Caco-2 (cell line): ENCODE measurements around the gene FAM98A. TPM values are rescaled to one million over a fixed set of nuclear protein-coding genes. Genes with fewer than 3 reads are reported as not detected.

Experiments
- BruUV-seq: library from RNA; stranded (reverse); fragments of 400-500 nt; replicated peaks from 2 replicates; lab custom pipeline; 2021; lab: Mats Ljungman, UMichigan
- CTCF ChIA-PET: fragments of 300-600 bp; sonication (Branson Sonifier 250); formaldehyde crosslinking; loops from one replicate; lab custom pipeline; 2022; ENCODE audit warnings: antibody characterized with exemption; lab: Charles Lee
- POLR2A ChIA-PET: fragments of 300-600 bp; sonication (Branson Sonifier 250); formaldehyde crosslinking; loops from one replicate; lab custom pipeline; 2022; ENCODE audit warnings: antibody characterized with exemption; lab: Charles Lee
- DNase-seq, 2 experiments: peaks; one replicate each; pipeline versions ENCODE4 v3.0.0 to v3.0.0-alpha.2; 2020 to 2022
- H3K27me3 ChIP-seq: replicated peaks from 2 replicates; pipeline ENCODE4 v1.6.0; 2011; ENCODE audit warnings: low read length; ENCODE audit not compliant: control insufficient read depth, insufficient read depth
- H3K36me3 ChIP-seq: 2 replicates; pipeline ENCODE4 v1.5.1; 2011; ENCODE audit warnings: low read length; ENCODE audit not compliant: control insufficient read depth, insufficient read depth
- H3K4me1 ChIP-seq: fragments of 250-450 bp; sonication (Bioruptor Pico); 2 replicates; pipeline ENCODE4 v1.5.1; 2020; ENCODE audit warnings: mild to moderate bottlenecking
- H3K4me3 ChIP-seq: 2 replicates; pipeline ENCODE4 v1.5.1; 2011; ENCODE audit warnings: low read depth, mild to moderate bottlenecking, control low read depth, low read length
- H3K9me3 ChIP-seq: fragments of 250-450 bp; sonication (Bioruptor Pico); 2 replicates; pipeline ENCODE4 v1.5.1; 2020; ENCODE audit warnings: mild to moderate bottlenecking, moderate library complexity
- H3K27ac Mint-ChIP-seq: one replicate; pipeline ENCODE4 v1.8.0; 2022; ENCODE audit warnings: mixed read lengths; ENCODE audit not compliant: unreplicated experiment
- H3K27me3 Mint-ChIP-seq: one replicate; pipeline ENCODE4 v1.8.0; 2022; ENCODE audit warnings: mixed read lengths; ENCODE audit not compliant: insufficient read depth, unreplicated experiment
- H3K36me3 Mint-ChIP-seq: one replicate; pipeline ENCODE4 v1.8.0; 2022; ENCODE audit warnings: mild to moderate bottlenecking, mixed read lengths; ENCODE audit not compliant: insufficient read depth, unreplicated experiment
- H3K4me1 Mint-ChIP-seq: one replicate; pipeline ENCODE4 v1.8.0; 2022; ENCODE audit warnings: low read depth, mixed read lengths; ENCODE audit not compliant: unreplicated experiment
- H3K4me3 Mint-ChIP-seq: one replicate; pipeline ENCODE4 v1.8.0; 2022; ENCODE audit warnings: mild to moderate bottlenecking, moderate library complexity, mixed read lengths; ENCODE audit not compliant: unreplicated experiment
- H3K9me3 Mint-ChIP-seq: one replicate; pipeline ENCODE4 v1.8.0; 2022; ENCODE audit warnings: mixed read lengths; ENCODE audit not compliant: unreplicated experiment
- CTCF ChIP-seq, 2 experiments: fragments of 200-600 bp in 1 of 2; IDR thresholded peaks; 1 replicate in 1 of 2; 2 replicates in 1 of 2; pipeline versions ENCODE4 v1.5.1 to v1.8.0; 2011 to 2022; ENCODE audit warnings: antibody characterized with exemption in 1 of 2, control low read depth in 1 of 2, inconsistent platforms in 1 of 2, low read depth in 1 of 2, low read length in 1 of 2, mild to moderate bottlenecking in 1 of 2, moderate library complexity in 1 of 2; ENCODE audit not compliant: insufficient read depth in 1 of 2, severe bottlenecking in 1 of 2, unreplicated experiment in 1 of 2
- intact Hi-C: fragments of 100-400 bp; cut with micrococcal nuclease; formaldehyde crosslinking; loops from one replicate; pipeline ENCODE4 v1.10.0; 2022; ENCODE audit not compliant: unreplicated experiment
- total RNA-seq: library from RNA; stranded (reverse); gene quantifications from 2 replicates; pipeline ENCODE4 v1.2.3, GENCODE V29; 2022

Gene FAM98A
- total RNA-seq, 1 experiment from 2014 or later: 53.9 TPM

- no peaks in the 10 kb centered on the region for H3K36me3 ChIP-seq
- no peak overlapping the region for H3K27ac Mint-ChIP-seq
- no peak for TF ChIP-seq CTCF (IDR thresholded peaks at IDR 0.05; ENCODE audit: insufficient read depth in 1 of 2, low read depth in 1 of 2, low read length in 1 of 2, severe bottlenecking in 1 of 2, unreplicated experiment in 1 of 2)
- CTCF ChIA-PET: no interaction called here
- no peak overlapping the region for H3K4me3 Mint-ChIP-seq
- POLR2A ChIA-PET: no interaction called here
- H3K4me1 Mint-ChIP-seq: no peaks in the 10 kb centered on the region
- no peaks in the 10 kb centered on the region for H3K9me3 ChIP-seq
- H3K9me3 Mint-ChIP-seq: peaks cover 9% of the 10 kb centered on the region
- no peaks in the 10 kb centered on the region for H3K27me3 ChIP-seq
- BruUV-seq: no TSS peak
- H3K4me3 ChIP-seq: no peak overlapping the region
- H3K4me1 ChIP-seq: no peaks in the 10 kb centered on the region; the same call in 1 of the 2 replicates
- no peaks in the 10 kb centered on the region for H3K36me3 Mint-ChIP-seq
- no peaks in the 10 kb centered on the region for H3K27me3 Mint-ChIP-seq
- intact Hi-C loops: no loop called here
- DNase-seq: no peak
These were observed 7.5 kb upstream of the FAM98A start for GRCh38 chr2:33606622-33607021.

GRCh38 chr2:33606100-33606499 is 7.0 kb upstream of the FAM98A start:
- BruUV-seq: no TSS peak
- Histone ChIP-seq H3K9me3 (no peaks in the 10 kb centered on the region), H3K36me3 (no peaks in the 10 kb centered on the region), H3K27me3 (no peaks in the 10 kb centered on the region), H3K4me1 (no peaks in the 10 kb centered on the region; the same call in 1 of the 2 replicates), H3K4me3 (no peak overlapping the region)
- Mint-ChIP-seq H3K4me3 (no peak overlapping the region), H3K9me3 (peaks cover 9% of the 10 kb centered on the region), H3K27me3 (no peaks in the 10 kb centered on the region), H3K27ac (no peak overlapping the region), H3K4me1 (no peaks in the 10 kb centered on the region), H3K36me3 (no peaks in the 10 kb centered on the region)
- DNase-seq: no peak
- ChIA-PET CTCF (no interaction called here), POLR2A (no interaction called here)
- intact Hi-C loops: no loop called here
- no peak for TF ChIP-seq CTCF (IDR thresholded peaks at IDR 0.05; ENCODE audit: insufficient read depth in 1 of 2, low read depth in 1 of 2, low read length in 1 of 2, severe bottlenecking in 1 of 2, unreplicated experiment in 1 of 2)

GRCh38 chr2:33605056-33605455 is 6.0 kb upstream of the FAM98A start:
- no peak overlapping the region for H3K4me3 Mint-ChIP-seq
- no peak for TF ChIP-seq CTCF (IDR thresholded peaks at IDR 0.05; ENCODE audit: insufficient read depth in 1 of 2, low read depth in 1 of 2, low read length in 1 of 2, severe bottlenecking in 1 of 2, unreplicated experiment in 1 of 2)
- H3K27ac Mint-ChIP-seq: no peak overlapping the region
- Histone ChIP-seq H3K4me3 (no peak overlapping the region), H3K27me3 (no peaks in the 10 kb centered on the region), H3K9me3 (no peaks in the 10 kb centered on the region), H3K4me1 (no peaks in the 10 kb centered on the region; the same call in 1 of the 2 replicates), H3K36me3 (no peaks in the 10 kb centered on the region)
- ChIA-PET POLR2A (no interaction called here), CTCF (no interaction called here)
- H3K4me1 Mint-ChIP-seq: no peaks in the 10 kb centered on the region
- no peaks in the 10 kb centered on the region for H3K36me3 Mint-ChIP-seq
- no TSS peak for BruUV-seq
- intact Hi-C loops: no loop called here
- H3K9me3 Mint-ChIP-seq: peaks cover 4% of the 10 kb centered on the region
- no peak for DNase-seq
- no peaks in the 10 kb centered on the region for H3K27me3 Mint-ChIP-seq
